Fibroblast of skin of back (primary cell): ENCODE results near the gene TRIOBP.

Source experiments
- DNase-seq: peaks from one replicate; pipeline ENCODE4 v3.0.0-alpha.2; 2013

The TRIOBP gene

GRCh38 chr22:37806409-37807333 lies 109.8 kb downstream of the TRIOBP start:
- peak; percentile 59 for DNase-seq

DNA sequence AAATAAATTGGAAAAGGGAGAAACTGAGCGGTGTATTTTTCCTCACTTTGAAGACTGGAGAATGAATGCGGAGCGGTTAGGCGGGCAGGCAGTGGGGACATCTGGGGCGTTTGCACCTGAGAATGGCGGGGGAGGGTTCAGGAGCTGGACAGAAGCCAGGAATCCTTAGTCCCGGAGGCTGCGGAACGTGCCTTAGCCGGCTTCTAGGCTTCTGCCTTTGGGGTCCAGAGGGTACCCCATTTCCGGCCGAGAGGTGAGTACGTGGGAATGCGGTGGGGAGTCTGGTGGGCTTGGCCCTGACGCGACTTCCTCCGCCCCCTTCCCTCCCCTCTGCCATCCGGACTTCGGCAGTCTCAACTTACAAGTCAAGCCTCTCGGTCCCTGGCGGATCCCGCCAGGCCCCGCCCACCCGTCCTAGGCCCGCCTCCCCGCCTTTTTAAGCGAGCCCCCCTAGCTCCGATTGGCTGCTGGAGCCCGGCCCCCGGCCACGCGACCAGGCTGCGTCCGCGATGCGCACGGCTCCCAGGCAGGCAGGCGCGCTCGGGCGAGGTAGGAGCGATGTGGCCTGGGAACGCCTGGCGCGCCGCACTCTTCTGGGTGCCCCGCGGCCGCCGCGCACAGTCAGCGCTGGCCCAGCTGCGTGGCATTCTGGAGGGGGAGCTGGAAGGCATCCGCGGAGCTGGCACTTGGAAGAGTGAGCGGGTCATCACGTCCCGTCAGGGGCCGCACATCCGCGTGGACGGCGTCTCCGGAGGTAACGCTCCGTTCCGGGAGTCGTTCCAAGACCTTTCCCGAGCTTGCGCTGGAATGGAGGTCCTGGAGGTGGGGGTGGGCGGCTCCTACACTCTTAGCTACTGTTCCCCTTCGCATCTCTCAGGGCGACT lies 110.8 kb downstream of the TRIOBP start, which contains the start of gene GCAT:
TSS of gene GCAT (plus strand) at position 525 of the 884 bp plus-strand sequence. CDS start at position 559, 34 bp downstream.
- DNase-seq = peak; percentile 95

DNA sequence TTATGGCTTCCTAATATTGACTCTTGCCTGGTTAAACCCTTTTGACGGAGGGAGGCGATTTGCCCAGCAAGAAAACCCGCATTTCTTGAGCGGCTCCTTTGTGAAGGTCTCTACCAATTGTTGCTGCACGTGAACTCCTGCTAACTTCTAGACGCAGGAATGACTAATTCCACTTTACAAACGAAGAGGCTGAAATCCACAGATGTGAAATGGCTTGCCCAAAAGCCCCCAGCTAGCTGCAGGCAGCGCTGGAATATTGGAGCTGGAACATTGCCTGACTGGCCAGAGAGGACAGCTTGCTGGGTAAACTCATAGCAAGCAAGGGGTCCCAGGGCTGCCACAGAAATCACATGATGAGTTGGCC lies 111.4 kb downstream of the TRIOBP start:
- peak; percentile 26 for DNase-seq

GRCh38 chr22:37809672-37810333 lies 113.0 kb downstream of the TRIOBP start:
- no peak for DNase-seq

- no peak for DNase-seq
Measured at GRCh38 chr22:37811867-37812266, 115.0 kb downstream of the TRIOBP start.

GRCh38 chr22:37812869-37813678 lies 116.2 kb downstream of the TRIOBP start:
- DNase-seq = no peak

GRCh38 chr22:37815593-37815992 lies 118.7 kb downstream of the TRIOBP start:
- no peak for DNase-seq

DNA sequence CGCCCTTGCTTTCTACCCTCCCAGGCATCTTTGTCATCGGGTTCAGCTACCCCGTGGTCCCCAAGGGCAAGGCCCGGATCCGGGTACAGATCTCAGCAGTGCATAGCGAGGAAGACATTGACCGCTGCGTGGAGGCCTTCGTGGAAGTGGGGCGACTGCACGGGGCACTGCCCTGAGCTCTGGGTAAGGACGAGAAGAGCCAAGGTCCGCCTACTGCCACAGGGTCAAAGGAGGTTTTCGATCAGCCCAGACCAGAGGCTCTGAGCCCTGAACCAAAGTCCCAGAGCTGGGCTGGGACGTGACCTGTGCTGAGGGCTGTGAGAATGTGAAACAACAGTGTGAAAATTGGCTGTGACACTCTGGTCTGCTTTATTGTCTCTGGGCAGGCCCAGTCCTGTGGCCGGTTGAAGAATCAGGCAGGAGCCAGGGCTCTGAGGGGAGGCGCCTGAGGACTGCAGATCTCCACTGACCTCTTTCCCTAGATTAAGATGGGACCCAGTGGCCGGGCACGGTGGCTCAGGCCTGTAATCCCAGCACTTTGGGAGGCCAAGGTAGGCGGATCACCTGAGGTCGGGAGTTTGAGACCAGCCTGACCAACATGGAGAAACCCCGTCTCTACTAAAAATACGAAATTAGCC lies 119.8 kb downstream of the TRIOBP start:
- no peak for DNase-seq

DNA sequence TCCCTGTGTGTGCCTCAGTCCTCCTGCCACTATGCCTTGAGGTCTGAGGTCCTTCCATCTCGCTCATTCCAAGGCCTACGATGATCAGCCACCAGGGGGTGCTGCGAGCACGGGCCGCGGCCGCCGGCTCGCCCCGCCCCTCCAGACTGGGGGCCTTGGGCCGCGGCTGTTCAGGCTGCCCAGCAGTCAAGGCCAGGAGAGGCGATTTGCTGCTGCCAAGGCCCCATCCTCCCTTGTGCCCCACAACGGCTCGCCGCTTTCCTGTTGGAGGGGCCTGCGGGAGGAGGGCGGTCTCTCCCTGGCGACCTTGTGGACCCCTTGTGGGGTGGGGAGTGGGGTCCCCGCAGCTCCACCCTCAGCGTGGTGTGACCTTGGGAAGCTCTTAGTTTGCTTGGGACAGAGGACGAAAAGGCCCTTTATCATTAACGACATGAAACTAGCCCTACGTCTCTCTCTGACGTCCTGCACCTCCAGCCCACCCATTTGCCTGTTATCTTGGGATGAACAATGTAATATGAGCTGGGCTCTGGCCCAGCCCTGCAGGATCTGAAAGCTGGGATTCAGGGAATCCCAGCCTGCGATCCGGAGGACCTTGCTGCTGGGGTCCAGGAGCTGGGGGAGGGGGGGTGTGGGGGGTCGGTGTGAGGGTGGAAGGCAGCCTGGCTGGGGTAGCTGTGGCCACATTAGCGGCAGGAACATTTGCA lies 121.0 kb downstream of the TRIOBP start:
- peak; percentile 75 for DNase-seq

DNA sequence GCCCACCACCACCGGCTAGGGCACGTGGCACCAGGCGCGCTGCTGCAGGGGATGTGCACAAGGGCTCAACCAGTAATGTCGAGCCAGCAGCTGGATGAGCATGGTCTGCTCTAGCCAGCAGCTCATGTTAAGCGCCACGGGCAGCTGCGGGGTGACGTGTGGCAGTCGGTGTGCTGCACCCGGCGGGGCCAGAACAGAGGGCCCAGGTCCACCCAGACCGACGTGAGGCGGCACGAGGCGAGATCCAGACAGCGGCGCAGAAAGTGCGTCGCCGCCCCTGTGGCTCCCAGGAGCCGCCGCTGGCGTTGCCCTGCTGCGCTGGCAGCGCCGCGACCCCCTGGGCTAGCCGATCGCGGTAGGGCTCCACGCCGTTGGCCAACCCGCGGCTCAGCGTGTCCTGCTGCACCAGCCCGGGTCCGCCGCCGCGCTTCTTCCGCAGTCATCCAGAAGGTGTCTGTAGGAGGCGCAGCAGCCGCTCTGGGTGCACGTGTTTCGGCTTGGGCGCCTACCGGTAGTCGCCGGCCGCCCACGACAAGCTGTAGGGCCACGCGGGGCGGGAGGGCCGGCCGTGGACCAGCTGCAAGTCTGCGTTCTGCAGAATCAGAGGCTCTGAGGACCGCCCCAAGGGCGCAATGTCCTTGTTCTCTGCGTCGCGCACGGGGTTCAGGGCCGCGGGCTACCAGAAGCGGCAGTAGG lies 121.7 kb downstream of the TRIOBP start:
- DNase-seq = peak; percentile 60

DNA sequence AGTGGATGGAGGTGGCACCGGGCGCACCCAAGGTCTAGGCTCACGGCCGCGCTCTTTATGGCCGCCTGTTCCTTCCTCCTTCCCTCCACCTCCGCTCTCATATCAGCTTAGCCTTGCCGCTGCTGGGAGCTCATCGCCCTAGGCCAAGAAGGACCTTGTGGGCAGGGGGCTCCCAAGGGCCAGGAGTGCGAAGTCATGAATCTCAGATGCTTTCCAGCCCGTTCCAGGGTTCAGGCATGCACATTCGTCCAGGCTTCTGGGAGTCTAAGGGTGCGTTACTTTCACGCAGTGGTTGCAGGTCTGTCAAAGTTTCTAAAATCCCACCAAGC lies 122.2 kb downstream of the TRIOBP start:
- no peak for DNase-seq

DNA sequence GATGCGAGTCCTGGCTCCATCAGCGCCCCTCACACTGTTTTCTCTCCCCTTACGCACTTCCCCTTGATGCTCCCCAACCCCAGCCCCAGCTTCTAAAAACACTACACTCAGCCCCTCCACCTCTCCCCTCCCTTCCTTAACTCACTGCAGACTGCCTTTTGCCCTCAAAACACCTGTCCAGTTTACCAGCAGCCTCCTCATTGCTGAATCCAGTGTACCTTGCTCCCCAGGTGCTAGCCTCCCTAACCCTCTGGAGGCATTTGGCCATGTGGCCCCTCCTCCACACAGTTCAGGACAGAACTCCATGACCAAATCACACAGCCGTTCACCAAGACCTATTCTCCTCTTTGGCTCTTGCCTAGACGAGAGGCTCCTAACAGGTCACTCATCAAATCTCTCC lies 123.5 kb downstream of the TRIOBP start:
- DNase-seq = no peak

DNA sequence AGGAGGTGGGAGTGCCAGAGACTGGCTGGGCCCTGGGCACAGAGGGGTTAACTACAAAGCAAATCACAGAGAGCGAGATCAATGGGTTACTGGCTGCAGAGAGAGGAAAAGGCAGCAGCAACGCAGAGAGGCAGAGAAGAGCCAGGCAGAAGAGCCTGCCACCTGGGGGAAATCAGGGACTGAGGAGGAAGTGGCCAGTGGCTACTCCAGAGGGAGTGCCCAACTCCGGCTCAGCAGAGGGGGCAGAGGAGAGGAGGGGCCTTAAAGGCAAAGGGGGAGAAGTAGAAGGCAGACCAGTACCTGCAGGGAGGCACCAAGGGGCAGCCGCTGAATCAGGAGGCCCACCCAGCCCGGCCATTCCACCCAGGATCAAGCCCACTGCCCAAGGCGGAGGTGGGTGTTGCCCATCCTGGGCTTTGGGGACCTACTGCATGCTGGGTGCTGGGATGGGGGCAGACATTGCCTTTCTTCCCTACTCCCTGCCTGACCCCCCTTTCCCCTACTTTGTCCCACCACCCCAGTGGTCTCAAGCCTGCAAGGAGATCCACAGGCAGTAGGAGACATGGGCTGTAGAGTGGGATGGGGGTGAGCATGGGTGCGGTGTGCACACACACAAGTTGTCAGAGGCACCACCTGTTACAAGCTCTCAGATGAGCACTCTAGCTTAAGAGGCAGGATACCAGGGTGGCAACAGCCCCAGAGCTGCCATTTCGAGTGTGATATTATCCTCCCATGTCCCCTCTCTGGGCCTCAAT lies 125.4 kb downstream of the TRIOBP start:
- no peak for DNase-seq

DNA sequence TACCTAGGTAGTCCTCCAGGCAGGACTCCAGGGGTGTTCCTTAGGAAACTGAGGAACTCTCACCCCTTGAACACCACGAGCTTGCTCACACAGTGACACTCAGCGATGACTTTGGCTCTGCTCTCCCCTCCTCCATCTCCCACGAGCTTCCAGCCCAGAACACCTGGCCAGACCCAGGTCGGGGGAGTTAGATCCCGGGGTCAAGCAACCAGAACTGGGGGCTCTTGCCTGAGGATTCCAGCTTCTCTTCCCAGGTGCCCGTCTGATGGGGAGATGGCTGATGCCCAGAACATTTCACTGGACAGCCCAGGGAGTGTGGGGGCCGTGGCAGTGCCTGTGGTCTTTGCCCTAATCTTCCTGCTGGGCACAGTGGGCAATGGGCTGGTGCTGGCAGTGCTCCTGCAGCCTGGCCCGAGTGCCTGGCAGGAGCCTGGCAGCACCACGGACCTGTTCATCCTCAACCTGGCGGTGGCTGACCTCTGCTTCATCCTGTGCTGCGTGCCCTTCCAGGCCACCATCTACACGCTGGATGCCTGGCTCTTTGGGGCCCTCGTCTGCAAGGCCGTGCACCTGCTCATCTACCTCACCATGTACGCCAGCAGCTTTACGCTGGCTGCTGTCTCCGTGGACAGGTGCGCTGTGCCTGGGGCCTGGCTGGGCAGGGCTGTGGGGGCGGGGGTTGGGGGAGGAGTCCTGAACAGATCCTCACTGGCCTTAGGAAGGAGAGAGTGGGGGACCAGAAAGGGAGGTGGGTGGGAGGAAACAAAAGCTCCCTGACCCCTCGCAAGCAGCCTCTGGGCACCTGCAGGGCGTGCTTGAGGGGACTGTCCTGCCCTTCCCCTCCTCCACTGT lies 126.5 kb downstream of the TRIOBP start, which contains the start of gene GALR3:
TSS of gene GALR3 (plus strand) at position 249 of the 852 bp plus-strand sequence. CDS start at position 274, 25 bp downstream.
- DNase-seq = no peak

GRCh38 chr22:37824674-37825641 lies 128.1 kb downstream of the TRIOBP start:
- peak; percentile 29 for DNase-seq
